ENCODE results near the gene BMP6.

Gene BMP6

DNA sequence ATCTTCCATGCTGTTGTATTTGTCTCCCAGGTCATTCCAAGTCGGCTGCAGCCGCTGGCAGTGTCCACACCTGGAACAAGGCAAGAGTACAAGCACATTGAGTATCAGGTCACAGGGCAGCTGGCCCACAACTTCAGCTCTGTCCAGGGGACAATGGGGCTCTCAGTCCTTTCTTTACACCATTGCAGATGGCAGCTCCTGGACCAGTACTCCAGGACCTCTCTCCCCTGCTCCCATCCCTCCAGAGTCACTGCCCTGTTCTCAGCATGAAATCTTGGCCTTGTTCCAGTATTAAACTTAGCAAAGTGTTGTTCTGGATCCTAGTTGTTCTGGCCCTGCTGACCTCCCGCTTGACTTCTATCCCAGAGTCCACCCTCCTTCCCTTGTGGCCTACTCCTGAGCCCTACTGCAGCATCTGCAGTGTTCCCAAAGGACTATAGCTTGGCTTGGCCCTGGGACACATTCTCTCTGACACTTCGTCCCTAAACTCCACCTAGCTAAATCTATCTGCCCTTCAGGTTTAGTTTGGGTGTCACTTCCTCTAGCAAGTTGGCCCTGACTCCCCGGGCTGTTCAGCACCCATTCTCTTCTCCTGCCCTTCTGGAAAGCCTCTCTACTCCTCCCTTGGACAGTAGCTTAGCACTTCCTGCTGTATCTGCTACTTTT is 178.9 kb downstream of the BMP6 start:
- no peak for TF ChIP-seq CTCF (IDR thresholded peaks at IDR 0.05)

DNA sequence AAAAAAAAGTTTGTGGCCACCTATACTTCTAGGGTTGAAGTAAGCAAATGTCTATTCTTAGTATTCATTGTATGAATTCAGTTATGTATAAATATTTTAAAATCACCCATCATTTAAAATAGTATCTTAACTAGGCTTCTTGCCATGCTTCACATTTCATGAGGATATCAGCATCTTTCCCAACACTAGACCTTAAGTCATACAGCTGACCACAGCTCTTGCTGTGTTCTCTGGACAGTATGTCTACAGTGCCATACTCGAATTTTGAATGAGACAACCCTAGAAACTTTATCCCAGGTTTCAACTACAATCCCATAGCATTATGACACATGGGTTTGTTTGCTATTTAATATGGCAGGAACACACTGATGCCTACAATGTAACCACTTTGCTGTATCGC is 179.5 kb downstream of the BMP6 start:
- TF ChIP-seq CTCF (IDR thresholded peaks at IDR 0.05) = no peak

DNA sequence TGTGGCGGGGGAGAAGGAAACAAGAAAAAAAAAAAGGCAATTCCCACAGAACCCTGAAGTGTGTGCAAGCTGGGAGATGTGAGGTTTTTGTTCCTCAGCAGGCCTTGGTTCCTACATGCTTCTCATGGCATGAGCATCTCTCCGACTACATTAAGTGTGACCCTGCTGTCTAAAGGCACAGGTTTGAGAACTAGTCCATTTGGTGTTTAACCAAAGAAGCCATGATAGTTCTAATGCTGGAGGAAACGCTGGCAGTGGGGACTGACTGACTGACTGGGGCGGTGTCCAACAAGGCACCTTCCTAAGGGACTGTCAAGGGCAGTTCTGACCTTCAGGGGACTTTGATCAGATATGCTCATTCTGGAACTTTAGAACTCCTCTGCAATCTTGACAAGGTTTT is 180.8 kb downstream of the BMP6 start:
- TF ChIP-seq CTCF (IDR thresholded peaks at IDR 0.05) = no peak

GRCh38 chr6:7907159-7907558 is 181.3 kb downstream of the BMP6 start:
- no peak for TF ChIP-seq CTCF (IDR thresholded peaks at IDR 0.05)

DNA sequence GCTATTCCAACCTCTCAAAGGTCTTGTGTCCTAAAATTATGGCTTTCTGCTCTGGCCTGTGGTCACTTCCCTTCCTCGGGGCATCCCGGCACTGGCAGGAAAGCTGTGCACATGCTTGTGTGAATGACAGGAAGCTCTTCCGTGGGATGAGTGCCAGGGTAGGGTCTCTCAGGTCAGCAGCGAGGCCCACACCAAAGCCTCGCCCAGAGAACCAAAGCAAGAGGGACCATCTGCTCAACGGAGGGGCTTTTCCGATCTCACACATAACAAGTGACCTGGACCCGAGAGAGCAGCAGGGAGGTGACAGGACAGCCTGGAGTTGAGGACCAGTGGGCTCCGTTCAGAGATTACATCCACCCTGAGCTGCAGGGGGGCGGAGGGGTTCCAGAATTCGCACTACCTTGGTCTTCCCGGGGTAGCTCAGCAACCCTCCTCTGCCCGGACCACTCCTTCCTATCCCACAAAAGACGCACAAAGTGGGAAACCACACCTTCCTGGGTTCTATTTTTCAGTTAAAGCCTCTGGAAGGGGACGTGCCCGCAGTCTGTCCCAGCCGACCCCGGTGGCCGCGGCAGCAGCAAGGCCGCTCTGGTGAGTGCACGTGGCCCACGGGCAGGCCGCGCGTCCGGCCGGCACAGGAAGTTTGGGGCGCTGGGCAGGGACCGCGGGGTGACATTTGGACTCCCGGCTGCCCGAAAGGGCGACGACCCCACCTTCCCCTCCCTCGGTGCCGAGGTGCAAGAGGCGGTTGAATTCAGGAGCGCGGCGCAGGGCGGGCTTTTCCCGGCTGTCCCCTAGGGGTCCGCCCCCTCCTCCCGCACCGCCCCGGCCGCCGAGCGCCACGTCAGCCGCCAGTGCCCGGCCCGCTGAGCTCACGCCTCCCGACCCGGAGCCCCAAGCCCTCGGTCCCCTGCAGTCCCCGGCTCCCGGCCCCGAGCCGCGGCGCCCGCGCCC is 183.7 kb downstream of the BMP6 start:
- TF ChIP-seq CTCF (IDR thresholded peaks at IDR 0.05) = no peak

DNA sequence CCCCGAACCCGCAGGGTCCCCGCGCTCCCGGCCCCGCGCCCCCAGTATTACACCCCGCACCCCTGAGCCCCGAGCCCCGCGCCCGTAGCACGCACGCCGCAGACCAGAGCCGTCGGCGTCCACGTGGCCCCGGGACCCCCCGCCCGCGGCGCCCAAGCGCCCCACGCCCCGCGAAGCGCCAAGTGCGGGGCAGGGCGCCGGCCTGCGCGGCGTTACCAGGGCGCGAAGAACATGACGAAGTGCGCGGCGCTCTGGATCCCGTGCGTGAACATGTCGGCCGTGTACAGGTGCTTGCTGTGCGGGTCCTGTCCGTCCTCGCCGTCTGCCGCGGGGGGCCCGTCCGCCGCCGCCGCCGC is 184.4 kb downstream of the BMP6 start:
- TF ChIP-seq CTCF (IDR thresholded peaks at IDR 0.05) = no peak

DNA sequence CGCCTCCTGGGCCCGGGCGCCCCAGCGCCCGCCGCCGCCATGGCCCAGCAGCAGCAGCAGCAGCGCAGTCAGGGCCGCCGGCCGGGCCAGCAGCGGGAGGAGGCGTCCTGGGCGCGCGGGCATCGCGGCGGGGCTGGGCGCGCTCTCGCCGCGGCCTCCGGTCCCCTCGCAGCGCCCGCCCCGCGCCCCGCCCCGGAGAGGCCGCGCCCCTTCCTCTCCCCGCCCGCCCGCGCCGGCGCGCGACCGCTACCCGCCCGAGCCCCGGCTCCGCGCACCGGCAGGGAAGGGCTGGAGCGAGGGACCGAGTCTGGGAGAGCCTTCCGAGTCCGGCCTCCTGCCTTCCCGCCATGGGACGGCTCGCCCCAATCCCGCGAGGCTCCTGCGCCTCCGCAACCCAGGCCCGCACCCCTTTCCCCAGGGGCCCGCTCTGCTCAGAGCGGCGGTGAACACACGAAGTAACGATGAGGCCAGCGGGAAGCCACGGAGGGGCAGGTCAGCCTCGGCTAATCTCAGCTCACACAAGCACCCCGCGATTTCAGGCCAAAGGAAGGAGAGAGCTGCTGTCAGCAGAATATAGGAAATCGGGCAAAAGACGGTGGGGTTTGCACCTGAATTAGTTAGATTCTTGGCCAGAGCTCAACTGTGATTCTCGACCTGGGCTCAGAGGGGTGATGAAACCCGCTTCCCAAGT is 184.9 kb downstream of the BMP6 start, which contains the start of gene TXNDC5:
TXNDC5 (minus strand) TSS at position 135 of the 691 bp plus-strand sequence; CDS start at position 123, 12 bp downstream.
- no peak for TF ChIP-seq CTCF (IDR thresholded peaks at IDR 0.05)

Measured in LNCAP (cell line).